Stimulated activated CD8-positive, alpha-beta memory T cell treated with anti-CD3 and anti-CD28 coated beads, Interleukin-2, amount 100 ng/mL, for 1 hour (primary cell): ENCODE measurements around the gene DYNLT3.

ENCODE experiments used
- DNase-seq, 2 donors: peaks; one replicate each; pipeline ENCODE4 v3.0.0-alpha.2; 2020; ENCODE audit warnings: low read depth in 2 of 2

The DYNLT3 gene, protein sequence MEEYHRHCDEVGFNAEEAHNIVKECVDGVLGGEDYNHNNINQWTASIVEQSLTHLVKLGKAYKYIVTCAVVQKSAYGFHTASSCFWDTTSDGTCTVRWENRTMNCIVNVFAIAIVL

DNA sequence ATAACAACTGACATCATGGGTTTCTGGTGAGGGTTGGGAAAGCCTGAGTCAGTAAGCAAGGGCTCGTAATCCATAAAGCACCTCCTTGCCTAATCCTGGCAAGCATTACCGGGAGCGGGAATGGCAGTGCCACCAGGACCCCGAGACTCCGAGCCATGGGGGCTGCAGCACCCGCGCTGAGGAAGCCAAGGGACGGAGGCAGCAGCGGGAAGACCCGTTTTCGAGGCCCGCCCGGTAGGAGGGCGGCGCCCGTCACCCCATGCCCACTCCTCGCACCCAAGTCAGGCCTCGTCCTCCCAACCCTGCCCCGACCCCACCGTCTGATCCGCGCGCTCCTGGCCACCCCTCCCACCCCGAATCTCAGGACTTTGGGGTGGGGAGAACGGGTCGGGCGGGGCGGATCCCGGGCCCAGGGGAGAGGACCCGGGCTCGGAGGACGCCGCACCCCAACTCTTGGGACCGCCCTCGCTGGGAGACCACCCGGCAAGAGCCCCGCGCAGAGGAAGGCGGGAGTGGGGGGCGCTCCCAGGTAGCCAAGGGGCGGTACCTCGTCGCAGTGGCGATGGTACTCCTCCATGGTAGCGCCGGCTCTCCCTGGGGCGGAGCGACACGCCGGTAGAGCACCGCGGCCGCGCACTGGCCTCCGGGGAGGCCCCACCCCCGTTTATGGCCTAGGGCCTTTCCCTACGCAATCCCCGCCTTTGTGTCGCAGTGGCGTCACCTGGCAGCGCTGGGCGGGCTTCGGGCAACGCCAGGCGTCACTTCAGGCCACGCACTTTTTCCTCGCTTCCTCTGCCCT is at the start of gene DYNLT3:
DYNLT3 (minus strand) TSS at position 638 of the 799 bp plus-strand sequence; CDS start at position 577, 61 bp downstream.
- DNase-seq = peak; percentile 44 to 62

GRCh38 chrX:37896511-37896890 is 49.1 kb upstream of the DYNLT3 start:
- DNase-seq = no peak

- DNase-seq = no peak
Measured at GRCh38 chrX:37895795-37896510, 48.6 kb upstream of the DYNLT3 start.

GRCh38 chrX:37894725-37895124 is 47.4 kb upstream of the DYNLT3 start:
- DNase-seq = no peak

GRCh38 chrX:37888010-37888409 is 40.6 kb upstream of the DYNLT3 start:
- DNase-seq = no peak

GRCh38 chrX:37887347-37887746 is 40.0 kb upstream of the DYNLT3 start:
- no peak for DNase-seq

DNA sequence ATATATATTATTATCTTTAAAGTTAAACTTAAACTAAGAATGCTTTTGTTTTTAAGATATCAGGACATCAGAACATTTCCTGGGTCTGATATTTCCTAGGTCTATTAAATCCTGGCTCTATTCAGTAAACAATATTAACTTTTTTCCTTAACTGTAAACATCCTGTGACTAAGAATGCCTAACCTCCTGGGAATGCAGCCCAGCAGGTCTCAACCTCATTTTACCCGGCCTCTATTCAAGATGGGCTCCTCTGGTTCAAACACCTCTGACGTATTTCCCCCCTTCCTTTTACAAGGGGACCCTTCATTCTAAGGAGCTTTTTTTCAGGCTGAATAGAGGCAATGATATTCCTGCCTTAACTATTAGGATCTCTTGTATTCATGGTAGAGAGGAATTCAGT is 35.8 kb upstream of the DYNLT3 start:
- no peak for DNase-seq

DNA sequence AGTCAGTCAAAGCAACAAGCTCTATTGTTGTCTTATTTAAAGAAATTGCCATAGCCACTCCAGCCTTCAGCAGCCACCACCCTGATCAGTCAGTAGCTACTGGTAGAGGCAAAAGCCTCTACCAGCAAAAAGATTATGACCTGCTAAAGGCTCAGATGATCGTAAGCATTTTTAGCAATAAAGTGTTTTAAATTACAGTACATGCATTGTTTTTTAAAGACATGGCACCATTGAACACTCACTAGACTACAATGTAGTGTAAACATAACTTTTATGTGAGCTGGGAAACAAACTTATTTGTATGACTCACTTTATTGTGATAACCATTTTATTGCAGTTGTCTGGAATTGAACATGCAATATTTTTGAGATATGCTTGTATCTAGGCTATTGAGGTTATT is 32.3 kb upstream of the DYNLT3 start:
- no peak for DNase-seq

DNA sequence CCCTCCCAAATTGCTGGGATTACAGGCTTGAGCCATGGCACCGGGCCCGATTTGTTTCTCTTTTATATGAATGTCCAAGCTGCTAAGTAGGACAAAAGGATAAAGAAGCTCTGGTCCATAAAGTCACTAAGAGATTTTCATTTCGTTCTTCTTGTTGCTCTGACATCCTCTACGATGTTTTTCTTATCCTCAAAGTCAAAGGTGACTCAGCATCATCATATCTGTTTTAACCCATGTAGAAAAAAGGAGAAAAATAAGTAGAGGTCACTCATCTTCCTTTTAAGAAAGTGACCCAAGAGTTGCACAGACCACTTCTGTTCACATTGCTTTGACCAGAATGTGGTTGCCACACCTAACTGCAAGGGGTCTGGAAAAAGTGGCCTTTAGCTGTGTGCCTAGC is 29.3 kb upstream of the DYNLT3 start:
- no peak for DNase-seq

- no peak for DNase-seq
Measured at GRCh38 chrX:37875675-37876074, 28.3 kb upstream of the DYNLT3 start.

DNA sequence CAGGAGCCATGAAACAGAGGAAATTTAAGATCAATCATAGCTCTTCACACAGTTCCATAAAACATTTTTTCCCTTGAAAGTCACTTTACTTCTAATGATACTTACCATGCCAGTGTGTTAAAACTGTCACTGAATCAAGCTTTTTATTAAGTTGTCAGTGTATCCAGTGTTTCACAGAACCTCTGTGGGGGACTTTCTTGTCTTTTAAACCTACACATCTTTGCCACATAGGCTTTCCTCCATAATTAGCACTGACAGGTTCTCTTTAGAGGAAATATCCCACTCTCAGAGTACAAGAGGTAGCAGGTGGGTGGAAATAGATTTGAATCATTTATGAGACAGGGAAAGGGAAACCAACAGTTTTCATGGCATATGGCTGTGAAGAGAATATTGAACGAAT is 25.8 kb upstream of the DYNLT3 start:
- DNase-seq = no peak

- DNase-seq = no peak
Measured at GRCh38 chrX:37872303-37872655, 24.9 kb upstream of the DYNLT3 start.

DNA sequence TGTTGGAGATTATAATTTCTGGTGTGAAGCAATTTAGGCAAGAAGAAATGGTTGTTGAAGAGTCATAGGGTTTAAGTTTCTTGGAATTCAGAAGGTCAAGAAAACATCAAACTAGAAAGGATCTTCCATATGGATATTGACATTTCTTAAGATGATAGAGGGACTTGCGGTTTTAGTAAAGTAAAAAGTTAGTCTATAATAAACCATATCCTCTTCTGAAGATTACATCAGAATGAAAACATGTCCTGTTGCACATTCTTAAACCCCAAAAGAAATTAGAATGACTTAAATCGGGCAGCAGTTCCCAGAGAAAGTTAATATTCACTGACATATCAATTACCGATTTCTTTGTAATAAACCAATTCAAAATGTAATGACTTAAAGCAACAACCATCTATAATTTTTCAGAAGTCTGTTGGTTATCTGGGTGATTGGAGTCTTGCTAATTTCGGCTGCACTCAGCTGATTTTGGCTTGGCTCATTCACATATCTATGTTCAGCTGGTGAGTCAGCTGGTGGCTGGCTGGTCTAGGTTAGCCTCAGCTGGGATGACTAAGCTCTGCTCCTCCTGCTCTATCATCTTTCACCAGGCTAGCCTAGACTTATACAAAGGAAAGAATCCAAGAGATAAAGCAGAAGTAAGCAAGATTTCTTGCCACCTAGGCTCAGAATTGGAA is 24.4 kb upstream of the DYNLT3 start:
- DNase-seq = no peak

DNA sequence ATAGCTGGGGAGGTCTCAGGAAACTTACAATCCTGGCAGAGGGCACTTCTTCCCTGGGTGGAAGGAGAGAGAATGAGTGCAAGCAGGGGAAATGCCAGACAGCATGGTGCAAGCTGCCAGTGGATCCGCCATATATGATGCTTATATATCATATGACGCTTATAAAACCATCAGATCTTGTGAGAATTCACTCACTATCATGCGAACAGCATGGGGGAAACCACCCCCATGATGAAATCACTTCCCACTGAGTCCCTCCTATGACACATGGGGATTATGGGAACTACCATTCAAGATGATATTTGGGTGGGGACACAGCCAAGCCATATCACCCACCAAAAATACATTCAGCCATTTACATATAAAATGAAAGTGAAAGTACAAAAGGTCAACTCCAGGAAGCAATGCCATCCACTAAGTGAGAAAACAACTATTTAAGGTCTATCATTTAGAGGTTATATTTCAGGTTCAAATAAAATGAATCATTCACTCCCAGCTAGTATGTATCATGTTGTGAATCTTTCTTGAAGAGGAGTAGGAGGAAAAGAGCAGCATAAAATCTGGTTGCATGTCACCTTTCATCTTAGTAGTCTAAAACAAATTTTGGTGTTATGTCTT is 20.3 kb upstream of the DYNLT3 start:
- no peak for DNase-seq

DNA sequence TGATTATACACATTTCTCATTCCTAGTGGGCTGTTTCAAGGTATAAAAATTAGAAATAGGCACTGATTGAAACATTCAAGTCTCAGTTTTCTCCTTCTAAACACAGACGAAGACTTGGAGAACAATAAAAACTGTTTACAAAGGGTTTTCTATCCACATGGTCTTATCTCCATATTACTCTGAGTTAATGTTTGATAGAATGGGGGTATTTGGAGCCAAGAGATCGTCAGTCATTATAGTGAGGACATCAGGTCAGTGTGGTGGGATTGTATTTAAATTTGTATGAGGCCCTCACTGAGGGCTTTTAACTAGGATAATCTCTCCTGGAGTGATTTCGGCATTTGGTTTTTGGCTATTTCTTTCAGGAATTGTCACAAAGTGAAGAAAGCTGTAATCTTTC is 16.4 kb upstream of the DYNLT3 start:
- no peak for DNase-seq

DNA sequence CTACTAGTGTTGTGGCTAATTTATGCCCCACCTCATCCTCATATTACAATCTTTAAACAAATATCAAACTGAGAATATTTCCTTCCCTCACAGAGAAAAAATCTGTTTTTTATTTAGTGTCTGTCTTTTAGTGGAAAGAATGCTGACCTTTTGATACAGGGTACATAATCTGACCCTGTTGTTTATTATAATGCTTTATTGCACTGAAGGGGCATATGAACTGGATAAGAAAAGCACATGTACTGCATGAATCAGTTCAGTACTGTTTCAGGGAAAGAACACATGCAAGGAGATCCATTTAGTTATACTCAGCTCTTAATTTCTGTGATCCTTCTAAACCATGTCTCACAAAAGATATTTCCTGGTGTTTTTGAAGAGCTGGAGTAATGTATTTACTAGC is 15.5 kb upstream of the DYNLT3 start:
- DNase-seq = no peak

GRCh38 chrX:37860721-37861120 is 13.3 kb upstream of the DYNLT3 start:
- no peak for DNase-seq

GRCh38 chrX:37854748-37855147 is 7.4 kb upstream of the DYNLT3 start:
- DNase-seq = no peak

DNA sequence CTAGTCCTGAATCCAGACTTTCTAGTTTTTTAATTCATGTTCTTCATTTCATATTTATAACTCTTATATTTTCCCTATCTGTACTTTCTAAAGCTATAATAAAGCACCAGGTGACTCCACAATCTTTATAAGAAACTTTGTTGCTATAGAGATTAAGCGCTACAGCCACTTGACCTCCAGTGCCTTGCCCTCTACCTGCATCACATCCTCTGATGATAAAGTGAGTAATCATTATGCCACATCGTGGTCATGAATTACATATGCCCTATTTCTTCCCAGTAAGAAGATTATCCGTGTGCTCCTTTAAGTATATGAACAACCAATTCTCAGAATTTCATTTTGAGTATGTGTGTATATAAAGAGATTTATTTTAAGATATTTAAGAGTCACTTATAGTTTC is 6.8 kb upstream of the DYNLT3 start:
- DNase-seq = no peak

DNA sequence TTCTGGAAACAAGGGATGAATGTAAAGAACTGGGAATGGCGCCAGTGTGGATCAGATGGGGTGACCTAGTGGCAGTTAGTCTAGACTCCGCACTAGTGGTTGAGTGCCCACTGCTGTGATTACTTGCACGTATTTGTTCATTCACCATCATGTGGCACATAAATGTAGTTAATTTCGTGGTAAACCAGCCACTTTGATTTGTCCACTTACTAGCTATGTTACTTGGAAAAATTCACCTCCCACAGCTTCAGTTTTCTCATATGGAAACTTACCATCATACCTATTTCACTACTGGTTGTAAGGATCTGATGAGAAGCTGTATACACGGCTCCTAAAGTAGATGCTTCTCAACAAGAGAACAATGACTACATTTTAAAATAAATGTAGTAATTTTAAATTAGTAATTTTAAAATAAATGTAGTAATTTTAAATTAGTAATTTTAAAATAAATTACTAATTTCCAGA is 394 bp upstream of the DYNLT3 start:
- no peak for DNase-seq

DNA sequence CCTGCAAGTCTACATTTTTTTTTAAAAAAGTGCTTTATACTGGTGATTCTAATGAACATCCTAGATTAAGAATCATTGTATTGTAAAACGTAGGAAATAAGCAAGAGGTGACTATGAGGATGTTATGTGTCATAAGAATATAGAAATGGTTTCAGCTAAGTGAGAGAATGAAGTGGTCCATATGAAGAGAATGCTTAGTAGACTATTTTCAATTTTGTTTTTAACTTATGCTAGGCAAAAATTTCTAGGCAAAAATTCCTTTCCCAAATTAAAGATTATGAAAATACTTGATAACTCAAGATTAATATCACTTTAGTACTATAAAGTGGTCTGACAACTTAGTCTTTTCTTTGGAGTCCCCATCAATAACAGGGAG is 825 bp downstream of the DYNLT3 start:
- DNase-seq = no peak

GRCh38 chrX:37846141-37846540 is 1.2 kb downstream of the DYNLT3 start:
- no peak for DNase-seq
